ENCODE measurements around the gene ARL16. TPM values are rescaled to one million over a fixed set of nuclear protein-coding genes. Genes with fewer than 3 reads are reported as not detected.
"Not testable (repeated sequence)": the region's sequence is repeated elsewhere in the genome, so short reads cannot be mapped to it uniquely, and the experiment has no call there.

ARL16 gene
- polyA plus RNA-seq, 1 of the 3 experiments (the other 2 are of a cell fraction) = 148 TPM

GRCh38 chr17:81675515-81676221, 7.9 kb downstream of the ARL16 start:
- not testable (repeated sequence) for H4K20me1 ChIP-seq (ENCODE audit: insufficient read depth); H3K27me3 ChIP-seq (ENCODE audit: insufficient read depth); H3K9me3 ChIP-seq; H3K4me1 ChIP-seq (ENCODE audit: control insufficient read depth in 1 of 2, insufficient read depth in 2 of 2, low read depth in 1 of 2, low read length in 1 of 2); H3K27ac ChIP-seq (ENCODE audit: low read depth in 2 of 2, low read length in 1 of 2); H2AFZ ChIP-seq (ENCODE audit: low read depth); DNase-seq; H3K4me2 ChIP-seq; H3K9me2 ChIP-seq; H3K4me3 ChIP-seq (ENCODE audit: low read depth in 2 of 2, low read length in 1 of 2); H3K9ac ChIP-seq
- WGBS (ENCODE audit: low lambda C conversion rate) = 47% methylated on average over 18 of the region's 18 CpGs
- H3K36me3 ChIP-seq (replicated peaks in 1 of 2; ENCODE audit: control insufficient read depth in 1 of 2, insufficient read depth in 2 of 2, low read length in 1 of 2) = peaks cover 17 to 46% of the 10 kb centered on the region in 2 experiments
- peaks cover 30% of the 10 kb centered on the region for H3F3A ChIP-seq (replicated peaks; ENCODE audit: insufficient read depth)
- POLR2A ChIA-PET = interaction anchor here (0.8 to 1.4 kb wide), 4 partner anchors 8 to 46 kb away, joined by 3 to 6 read pairs (median 4); partner anchors contain the start of genes ARL16, CCDC137, HGS and OXLD1
- CTCF ChIA-PET = interaction anchor here (0.6 to 2.5 kb wide), 17 partner anchors 10 to 225 kb away, joined by 3 to 17 read pairs (median 4); partner anchors contain the start of genes CCDC137, MRPL12, OXLD1 and PDE6G
- TF ChIP-seq RAD21 (IDR thresholded peaks at IDR 0.05; ENCODE audit: low read length) (peak; percentile 41; the same call in 1 of the 2 replicates), CTCF (IDR thresholded peaks at IDR 0.05) (peak; percentile 77)
- peaks cover 40% of the 10 kb centered on the region; the same call in 1 of the 2 replicates for H3K79me2 ChIP-seq (ENCODE audit: insufficient read depth)

GRCh38 chr17:81673561-81674258, 9.9 kb downstream of the ARL16 start:
- peak; percentile 28 for DNase-seq
- H3K9me2 ChIP-seq = no peaks in the 10 kb centered on the region
- peaks cover 30% of the 10 kb centered on the region for H3F3A ChIP-seq (replicated peaks; ENCODE audit: insufficient read depth)
- no peaks in the 10 kb centered on the region for H3K27me3 ChIP-seq (ENCODE audit: insufficient read depth)
- no peak overlapping the region for H3K4me2 ChIP-seq
- ChIA-PET CTCF (interaction anchor here (1.7 kb wide), 1 partner anchor 72 kb away, joined by 4 read pairs; no protein-coding TSS in a partner anchor), POLR2A (no interaction called here)
- peaks cover 5% of the 10 kb centered on the region; the same call in 1 of the 2 replicates for H4K20me1 ChIP-seq (ENCODE audit: insufficient read depth)
- no peaks in the 10 kb centered on the region for H3K9me3 ChIP-seq
- 85% methylated on average over 14 of the region's 18 CpGs for WGBS (ENCODE audit: low lambda C conversion rate)
- no peak overlapping the region for H3K27ac ChIP-seq (ENCODE audit: low read depth in 2 of 2, low read length in 1 of 2)
- H3K79me2 ChIP-seq (ENCODE audit: insufficient read depth) = peaks cover 41% of the 10 kb centered on the region
- no peak overlapping the region for H2AFZ ChIP-seq (ENCODE audit: low read depth)
- H3K4me1 ChIP-seq (ENCODE audit: control insufficient read depth in 1 of 2, insufficient read depth in 2 of 2, low read depth in 1 of 2, low read length in 1 of 2) = no peaks in the 10 kb centered on the region; a peak in 1 of 4 replicates
- H3K4me3 ChIP-seq (ENCODE audit: low read depth in 2 of 2, low read length in 1 of 2) = no peak overlapping the region
- no peak overlapping the region for H3K9ac ChIP-seq
- peaks cover 32 to 50% of the 10 kb centered on the region in 2 experiments for H3K36me3 ChIP-seq (replicated peaks in 1 of 2; ENCODE audit: control insufficient read depth in 1 of 2, insufficient read depth in 2 of 2, low read length in 1 of 2)
- TF ChIP-seq TEAD4 (IDR thresholded peaks at IDR 0.05; ENCODE audit: borderline replicate concordance, insufficient read depth) (no peak), RXRA (IDR thresholded peaks at IDR 0.05; ENCODE audit: borderline replicate concordance, low read depth) (no peak), CHD2 (IDR thresholded peaks at IDR 0.05; ENCODE audit: low read length, partially characterized antibody) (no peak), YY1 (IDR thresholded peaks at IDR 0.05; ENCODE audit: low read depth) (no peak), RAD21 (IDR thresholded peaks at IDR 0.05; ENCODE audit: low read length) (no peak), REST (IDR thresholded peaks at IDR 0.05; ENCODE audit: low read depth, low read length) (no peak), MXI1 (IDR thresholded peaks at IDR 0.05; ENCODE audit: low read depth, low read length) (no peak), GABPA (IDR thresholded peaks at IDR 0.05; ENCODE audit: low read depth) (no peak), MEF2A (IDR thresholded peaks at IDR 0.05; ENCODE audit: borderline replicate concordance, low read depth) (no peak), POLR2AphosphoS5 (IDR thresholded peaks at IDR 0.05; ENCODE audit: low read depth, low read length) (no peak), PBX3 (IDR thresholded peaks at IDR 0.05) (no peak), FOXJ3 (CRISPR knock-in tag; IDR thresholded peaks at IDR 0.05) (no peak), NRF1 (IDR thresholded peaks at IDR 0.05; ENCODE audit: low read depth, low read length) (no peak), IRF3 (IDR thresholded peaks at IDR 0.05; ENCODE audit: low read depth, low read length) (no peak), EZH2phosphoT487 (IDR thresholded peaks at IDR 0.05; ENCODE audit: borderline replicate concordance, low read depth) (no peak)
